Stomach (tissue), 4 donors: ENCODE measurements around the gene FYN.

Experiments used
- EP300 ChIP-seq: sonication (generic); formaldehyde crosslinking; IDR thresholded peaks from one replicate; pipeline ENCODE4 v1.6.1; 2017; ENCODE audit warnings: antibody characterized with exemption
- POLR2A ChIP-seq, 4 donors: fragments of 450-650 bp; IDR thresholded peaks; one replicate each; pipeline ENCODE4 v1.6.1; 2016; ENCODE audit warnings: antibody characterized with exemption in 4 of 4, control low read depth in 2 of 4, mild to moderate bottlenecking in 1 of 4, moderate library complexity in 1 of 4
- POLR2AphosphoS5 ChIP-seq, 3 donors: sonication (generic); formaldehyde crosslinking; IDR thresholded peaks; one replicate each; pipeline ENCODE4 v1.6.1; 2016; ENCODE audit warnings: antibody characterized with exemption in 3 of 3
- TF ChIP-seq, protein P1 (sequence below), 7 experiments: fragments of 450-650 bp in 4 of 7; fragments of 200-600 bp in 3 of 7; sonication (generic) in 3 of 7; IDR thresholded peaks; one replicate each; pipeline ENCODE4 v1.5.1; 2016 to 2019; ENCODE audit warnings: antibody characterized with exemption in 7 of 7, control low read depth in 2 of 7, mild to moderate bottlenecking in 1 of 7

GRCh38 chr6:111614833-111615582, 258.2 kb downstream of the FYN start:
- TF ChIP-seq, protein P1, sequence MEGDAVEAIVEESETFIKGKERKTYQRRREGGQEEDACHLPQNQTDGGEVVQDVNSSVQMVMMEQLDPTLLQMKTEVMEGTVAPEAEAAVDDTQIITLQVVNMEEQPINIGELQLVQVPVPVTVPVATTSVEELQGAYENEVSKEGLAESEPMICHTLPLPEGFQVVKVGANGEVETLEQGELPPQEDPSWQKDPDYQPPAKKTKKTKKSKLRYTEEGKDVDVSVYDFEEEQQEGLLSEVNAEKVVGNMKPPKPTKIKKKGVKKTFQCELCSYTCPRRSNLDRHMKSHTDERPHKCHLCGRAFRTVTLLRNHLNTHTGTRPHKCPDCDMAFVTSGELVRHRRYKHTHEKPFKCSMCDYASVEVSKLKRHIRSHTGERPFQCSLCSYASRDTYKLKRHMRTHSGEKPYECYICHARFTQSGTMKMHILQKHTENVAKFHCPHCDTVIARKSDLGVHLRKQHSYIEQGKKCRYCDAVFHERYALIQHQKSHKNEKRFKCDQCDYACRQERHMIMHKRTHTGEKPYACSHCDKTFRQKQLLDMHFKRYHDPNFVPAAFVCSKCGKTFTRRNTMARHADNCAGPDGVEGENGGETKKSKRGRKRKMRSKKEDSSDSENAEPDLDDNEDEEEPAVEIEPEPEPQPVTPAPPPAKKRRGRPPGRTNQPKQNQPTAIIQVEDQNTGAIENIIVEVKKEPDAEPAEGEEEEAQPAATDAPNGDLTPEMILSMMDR (IDR thresholded peaks at IDR 0.05): no peak
- no peak for TF ChIP-seq POLR2AphosphoS5 (IDR thresholded peaks at IDR 0.05)
- TF ChIP-seq POLR2A (IDR thresholded peaks at IDR 0.05): no peak
- TF ChIP-seq EP300: no peak
